MM.1S (cell line): ENCODE data around the gene MRPL53.

Source experiments
- CTCF ChIP-seq: fragments of 300-600 bp; sonication (generic); IDR thresholded peaks from 2 replicates; pipeline ENCODE4 v1.5.1; 2016; ENCODE audit warnings: antibody characterized with exemption, low read length, mixed read lengths
- EZH2 ChIP-seq: fragments of 300-600 bp; sonication (generic); optimal IDR thresholded peaks from 2 replicates; pipeline ENCODE3; 2017; ENCODE audit warnings: low read depth, mild to moderate bottlenecking, antibody characterized with exemption, low read length, mixed read lengths

- TF ChIP-seq CTCF = no peak
- TF ChIP-seq EZH2 = no peak
These were observed 35.4 kb downstream of the MRPL53 start for GRCh38 chr2:74436848-74437695.
